Measurements from ENCODE around the gene ASAP2.

Gene ASAP2

GRCh38 chr2:9307535-9307934 is 100.9 kb downstream of the ASAP2 start:
- H3K36me3 ChIP-seq = peaks cover 10% of the 10 kb centered on the region
- no peaks in the 10 kb centered on the region for H3K27me3 ChIP-seq (ENCODE audit: insufficient read depth, low read depth, severe bottlenecking)
- TF ChIP-seq CTCF (IDR thresholded peaks at IDR 0.05; ENCODE audit: low read depth, low read length) = no peak
- peak overlapping the region; percentile 25; the same call in 1 of the 2 replicates for H3K27ac ChIP-seq
- H3K4me3 ChIP-seq (ENCODE audit: low read depth, low read length) = no peak overlapping the region
- no peaks in the 10 kb centered on the region for H3K9me3 ChIP-seq (ENCODE audit: severe bottlenecking)
- DNase-seq = no peak

- no peak overlapping the region for H3K27ac ChIP-seq
- H3K4me3 ChIP-seq (ENCODE audit: low read depth, low read length) = no peak overlapping the region
- H3K9me3 ChIP-seq (ENCODE audit: severe bottlenecking) = no peaks in the 10 kb centered on the region
- TF ChIP-seq CTCF (IDR thresholded peaks at IDR 0.05; ENCODE audit: low read depth, low read length) = no peak
- peaks cover 4% of the 10 kb centered on the region for H3K36me3 ChIP-seq
- no peaks in the 10 kb centered on the region for H3K27me3 ChIP-seq (ENCODE audit: insufficient read depth, low read depth, severe bottlenecking)
- DNase-seq = no peak
Measured at GRCh38 chr2:9308186-9308955, 101.8 kb downstream of the ASAP2 start.

- DNase-seq = no peak
- Histone ChIP-seq H3K27me3 (ENCODE audit: insufficient read depth, low read depth, severe bottlenecking) (no peaks in the 10 kb centered on the region), H3K36me3 (peaks cover 4% of the 10 kb centered on the region; the same call in 1 of the 2 replicates), H3K9me3 (ENCODE audit: severe bottlenecking) (no peaks in the 10 kb centered on the region), H3K4me3 (ENCODE audit: low read depth, low read length) (no peak overlapping the region), H3K27ac (no peak overlapping the region)
- no peak for TF ChIP-seq CTCF (IDR thresholded peaks at IDR 0.05; ENCODE audit: low read depth, low read length)
Measured at GRCh38 chr2:9309147-9309546, 102.5 kb downstream of the ASAP2 start.

GRCh38 chr2:9310377-9310776 is 103.8 kb downstream of the ASAP2 start:
- Histone ChIP-seq H3K9me3 (ENCODE audit: severe bottlenecking) (no peaks in the 10 kb centered on the region), H3K27me3 (ENCODE audit: insufficient read depth, low read depth, severe bottlenecking) (no peaks in the 10 kb centered on the region), H3K36me3 (peaks cover 4% of the 10 kb centered on the region; the same call in 1 of the 2 replicates), H3K4me3 (ENCODE audit: low read depth, low read length) (no peak overlapping the region), H3K27ac (no peak overlapping the region)
- no peak for TF ChIP-seq CTCF (IDR thresholded peaks at IDR 0.05; ENCODE audit: low read depth, low read length)
- no peak for DNase-seq

- H3K9me3 ChIP-seq (ENCODE audit: severe bottlenecking) = no peaks in the 10 kb centered on the region
- H3K36me3 ChIP-seq = peaks cover 4% of the 10 kb centered on the region; the same call in 1 of the 2 replicates
- no peak overlapping the region for H3K27ac ChIP-seq
- no peaks in the 10 kb centered on the region for H3K27me3 ChIP-seq (ENCODE audit: insufficient read depth, low read depth, severe bottlenecking)
- H3K4me3 ChIP-seq (ENCODE audit: low read depth, low read length) = no peak overlapping the region
- DNase-seq = no peak
- no peak for TF ChIP-seq CTCF (IDR thresholded peaks at IDR 0.05; ENCODE audit: low read depth, low read length)
Measured at GRCh38 chr2:9310798-9311197, 104.2 kb downstream of the ASAP2 start.

GRCh38 chr2:9311488-9311887 is 104.9 kb downstream of the ASAP2 start:
- Histone ChIP-seq H3K36me3 (peaks cover 4% of the 10 kb centered on the region; the same call in 1 of the 2 replicates), H3K27me3 (ENCODE audit: insufficient read depth, low read depth, severe bottlenecking) (no peaks in the 10 kb centered on the region), H3K9me3 (ENCODE audit: severe bottlenecking) (no peaks in the 10 kb centered on the region), H3K27ac (no peak overlapping the region), H3K4me3 (ENCODE audit: low read depth, low read length) (no peak overlapping the region)
- DNase-seq = no peak
- no peak for TF ChIP-seq CTCF (IDR thresholded peaks at IDR 0.05; ENCODE audit: low read depth, low read length)
